HG02678 (cell line): ENCODE measurements around the gene GAP43.

Experiments
- ATAC-seq: cut with Tn5 transposase; IDR thresholded peaks from one replicate; pipeline ENCODE4 v1.9.1; 2021; ENCODE audit warnings: mild to moderate bottlenecking, moderate library complexity; ENCODE audit not compliant: unreplicated experiment

Gene GAP43

DNA sequence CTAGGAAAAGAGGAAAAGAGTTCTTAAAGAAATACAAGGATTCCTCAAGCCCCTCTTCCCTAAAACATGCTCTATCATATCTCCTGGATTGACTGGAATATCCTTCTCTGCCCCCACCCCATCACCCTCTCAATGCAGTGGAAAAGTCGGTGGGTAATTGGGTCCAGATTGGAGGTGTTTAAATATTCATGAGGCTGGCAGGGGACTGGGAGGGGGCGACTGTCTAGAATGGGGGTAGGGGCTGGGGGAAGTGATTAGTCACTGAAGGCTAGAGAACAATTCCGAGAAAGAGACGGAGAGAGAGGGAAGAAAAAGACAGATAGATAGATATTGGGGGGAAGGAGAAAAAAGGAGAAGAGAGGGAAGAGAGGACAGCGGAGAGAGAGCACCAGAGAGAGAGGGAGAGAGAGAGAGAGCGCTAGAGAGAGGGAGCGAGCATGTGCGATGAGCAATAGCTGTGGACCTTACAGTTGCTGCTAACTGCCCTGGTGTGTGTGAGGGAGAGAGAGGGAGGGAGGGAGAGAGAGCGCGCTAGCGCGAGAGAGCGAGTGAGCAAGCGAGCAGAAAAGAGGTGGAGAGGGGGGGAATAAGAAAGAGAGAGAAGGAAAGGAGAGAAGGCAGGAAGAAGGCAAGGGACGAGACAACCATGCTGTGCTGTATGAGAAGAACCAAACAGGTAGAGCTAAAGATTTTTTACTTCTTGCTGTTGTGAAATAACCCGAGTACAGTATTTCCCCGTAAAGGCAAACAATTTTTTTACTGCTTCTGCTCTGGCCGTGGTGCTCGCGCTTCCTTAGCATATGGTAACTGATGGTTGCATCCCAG, at the start of gene GAP43:
Gene GAP43 (plus strand): TSS at position 467 of the 825 bp plus-strand sequence. CDS start 180 bp downstream, at position 647.
- no peak for ATAC-seq

- no peak for ATAC-seq
Observed at GRCh38 chr3:115576325-115576875, 46.9 kb upstream of the GAP43 start.

DNA sequence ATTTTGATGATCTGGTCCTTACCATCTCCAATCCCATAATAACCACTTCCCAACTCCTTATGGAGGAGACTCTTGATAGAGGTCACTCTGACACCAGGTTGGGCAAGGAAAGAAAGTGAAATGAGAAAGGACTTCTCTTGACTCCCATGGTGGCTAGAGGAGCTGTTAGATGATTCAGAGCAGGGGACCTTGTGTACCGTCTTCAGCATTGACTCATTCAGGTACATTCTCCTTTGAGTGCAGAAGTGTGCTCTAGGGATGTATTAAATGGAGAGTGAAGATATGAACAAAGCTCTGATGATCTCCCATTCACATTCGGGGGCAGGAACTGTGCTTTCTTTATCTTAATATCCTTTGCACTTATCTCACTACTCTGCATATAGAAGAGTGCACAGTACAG, 46.3 kb upstream of the GAP43 start:
- no peak for ATAC-seq

GRCh38 chr3:115578331-115578730, 45.0 kb upstream of the GAP43 start:
- no peak for ATAC-seq

- no peak for ATAC-seq
Observed at GRCh38 chr3:115580566-115580965, 42.7 kb upstream of the GAP43 start.

GRCh38 chr3:115581362-115582135, 41.8 kb upstream of the GAP43 start:
- no peak for ATAC-seq

DNA sequence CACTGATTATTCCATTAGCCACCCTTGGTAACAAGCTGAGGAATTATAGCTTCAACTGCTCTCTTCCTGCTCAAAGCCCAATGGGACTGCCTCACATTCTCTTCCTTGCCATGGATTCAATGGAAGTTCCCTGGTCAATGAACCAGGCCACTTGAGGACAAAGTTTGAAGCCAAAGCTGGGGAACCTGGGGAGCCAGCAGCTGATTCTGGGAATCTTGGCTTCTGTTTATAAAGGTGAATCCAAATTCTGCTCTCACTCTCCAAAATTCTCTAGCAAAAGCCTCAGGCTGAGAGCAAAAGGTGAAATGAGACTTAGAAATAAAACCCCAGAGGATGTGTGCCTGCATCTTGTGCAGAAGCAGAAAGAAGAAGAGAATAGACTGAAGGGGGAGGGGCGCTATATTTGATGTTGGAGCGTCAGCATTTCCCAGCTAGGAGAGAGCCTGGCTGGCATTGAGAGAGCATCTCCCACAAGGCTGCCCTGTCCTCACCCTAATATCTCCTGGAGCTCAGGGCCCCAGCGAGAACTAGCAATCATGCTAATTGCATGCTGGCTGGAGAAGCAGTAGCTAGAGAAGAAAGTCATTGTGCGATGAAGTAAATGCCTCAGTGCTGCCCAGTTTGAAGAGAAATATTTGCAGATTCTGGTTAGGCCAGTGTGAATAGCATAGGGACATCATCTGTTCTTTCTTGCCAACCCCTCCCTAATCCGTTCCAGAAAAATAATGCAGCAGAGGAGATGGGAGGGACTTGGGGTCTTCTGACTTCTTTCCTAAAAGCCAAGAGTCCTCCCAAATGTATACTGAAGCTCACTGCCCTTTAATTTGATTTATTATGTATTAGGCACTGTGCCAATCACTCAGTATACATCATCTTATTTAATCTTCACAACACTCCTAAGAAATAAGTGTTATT, 34.9 kb upstream of the GAP43 start:
- ATAC-seq = no peak

- ATAC-seq = no peak
Observed at GRCh38 chr3:115590873-115591272, 32.4 kb upstream of the GAP43 start.

DNA sequence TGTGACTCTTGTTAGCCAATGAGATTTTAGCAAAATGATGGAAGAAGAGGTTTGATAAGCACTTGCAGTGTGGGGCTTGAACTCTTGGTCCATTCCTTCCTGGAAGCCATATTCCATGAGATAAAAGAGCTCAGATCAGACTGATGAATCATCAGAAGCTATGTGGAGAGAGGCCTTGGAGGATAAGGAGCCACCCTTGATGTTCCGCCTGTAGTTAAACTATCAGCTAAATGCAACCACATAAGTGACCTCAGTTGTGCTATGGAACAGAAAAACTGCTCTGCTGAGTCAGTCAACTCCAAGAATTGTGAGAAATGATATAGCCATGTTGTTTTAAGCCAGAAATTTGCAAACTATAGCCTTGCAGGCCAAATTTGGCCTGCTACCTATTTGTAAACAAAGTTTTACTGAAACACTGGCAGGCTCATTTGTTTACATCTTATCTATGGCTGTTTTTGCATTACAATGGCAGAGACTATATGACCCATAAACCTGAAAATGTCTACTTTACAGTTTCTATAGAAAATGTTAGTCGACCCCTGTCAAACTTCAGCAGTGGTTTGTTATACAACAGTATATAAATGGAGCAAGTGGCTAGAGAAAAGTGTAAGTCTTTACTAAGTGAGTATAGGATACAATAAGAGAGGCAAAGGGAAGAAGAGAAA, 27.6 kb upstream of the GAP43 start:
- no peak for ATAC-seq

- no peak for ATAC-seq
Observed at GRCh38 chr3:115598216-115598615, 25.1 kb upstream of the GAP43 start.

GRCh38 chr3:115602194-115602593, 21.1 kb upstream of the GAP43 start:
- no peak for ATAC-seq

DNA sequence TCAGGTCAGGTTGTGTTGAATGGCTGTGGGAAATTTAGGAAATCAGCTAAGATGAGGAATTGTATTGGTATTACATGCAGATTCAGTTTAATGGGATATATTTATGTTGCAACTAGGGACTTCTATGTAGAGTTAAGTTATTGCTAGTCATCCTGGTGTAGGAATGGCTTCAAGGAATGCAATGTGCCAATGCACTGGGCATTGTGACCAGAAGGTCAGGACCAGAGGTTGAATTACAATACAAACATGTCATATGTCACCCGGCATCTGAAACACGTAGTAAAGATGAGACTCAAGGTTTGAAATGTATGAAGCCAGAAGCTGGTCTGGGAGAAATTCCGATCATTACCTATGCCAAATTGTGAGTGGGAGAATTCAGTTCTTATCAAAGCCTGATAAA, 11.7 kb upstream of the GAP43 start:
- ATAC-seq = no peak

- no peak for ATAC-seq
Observed at GRCh38 chr3:115615001-115615814, 8.1 kb upstream of the GAP43 start.

DNA sequence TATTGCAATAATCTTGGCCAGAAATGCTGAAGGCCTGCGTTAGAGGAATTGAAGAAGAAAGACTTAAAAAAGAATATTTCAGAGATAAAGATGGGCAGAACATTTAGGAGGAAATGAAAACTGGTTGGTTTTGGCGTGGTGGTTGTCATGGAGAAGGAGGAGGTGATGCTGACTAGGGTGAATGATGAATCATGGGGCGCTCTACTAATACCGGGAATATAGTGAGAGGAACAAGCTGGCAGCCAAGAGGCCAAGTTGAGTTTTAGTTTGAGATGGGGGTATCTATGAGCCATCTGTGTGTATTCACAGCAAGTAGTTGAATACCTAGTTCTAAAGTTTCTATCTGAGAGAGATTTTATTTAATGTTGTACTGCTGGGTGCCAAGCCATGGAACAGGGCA, 6.8 kb upstream of the GAP43 start:
- ATAC-seq = no peak

- ATAC-seq = no peak
Observed at GRCh38 chr3:115617591-115617990, 5.7 kb upstream of the GAP43 start.

- no peak for ATAC-seq
Observed at GRCh38 chr3:115624029-115624741, 875 bp downstream of the GAP43 start.

- ATAC-seq = no peak
Observed at GRCh38 chr3:115624901-115625300, 1.6 kb downstream of the GAP43 start.

GRCh38 chr3:115626006-115626409, 2.7 kb downstream of the GAP43 start:
- no peak for ATAC-seq

DNA sequence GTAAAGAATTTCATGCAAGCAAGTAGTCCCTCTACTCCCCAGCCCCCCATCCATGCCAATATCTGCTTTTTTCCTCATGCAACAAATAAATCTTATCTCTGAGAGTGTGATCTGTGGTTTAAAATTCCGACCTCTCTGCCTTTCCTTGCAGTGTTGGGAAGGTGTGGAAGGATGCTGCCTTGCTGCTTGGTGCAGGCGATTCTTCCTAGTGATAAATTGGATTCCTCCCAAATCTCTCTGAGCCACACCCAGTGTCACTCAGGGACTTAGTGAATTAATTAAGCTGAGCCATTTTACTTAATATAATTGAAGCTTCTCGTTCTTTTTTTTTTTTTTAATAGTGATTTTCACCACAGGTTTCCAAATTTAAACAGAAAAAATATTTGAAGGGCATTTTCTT, 3.4 kb downstream of the GAP43 start:
- ATAC-seq = no peak
